H1 (cell line): Measurements from ENCODE around the gene ANKRD13C.

Experiments used
- CHD2 ChIP-seq: IDR thresholded peaks from 2 replicates; pipeline ENCODE4 v1.6.1; 2012; ENCODE audit warnings: low read length, improper control_type of control experiment
- RAD21 ChIP-seq, 2 experiments: IDR thresholded peaks in 1 of 2; conservative IDR thresholded peaks in 1 of 2; 2 replicates each; pipeline ENCODE4 v1.6.1; 2011; ENCODE audit warnings: low read depth in 2 of 2, low read length in 2 of 2, improper control_type of control experiment in 1 of 2, inconsistent platforms in 1 of 2, mild to moderate bottlenecking in 1 of 2, moderate library complexity in 1 of 2
- TF ChIP-seq, protein P1 (sequence below), 3 experiments: IDR thresholded peaks; 1 replicate in 2 of 3; 2 replicates in 1 of 3; pipeline versions ENCODE4 v1.5.1 to v1.6.1; 2011; ENCODE audit warnings: low read length in 3 of 3, mild to moderate bottlenecking in 3 of 3, inconsistent platforms in 2 of 3, low read depth in 1 of 3, moderate library complexity in 1 of 3; ENCODE audit not compliant: insufficient read depth in 1 of 3; ENCODE audit errors: control extremely low read depth in 1 of 3

DNA sequence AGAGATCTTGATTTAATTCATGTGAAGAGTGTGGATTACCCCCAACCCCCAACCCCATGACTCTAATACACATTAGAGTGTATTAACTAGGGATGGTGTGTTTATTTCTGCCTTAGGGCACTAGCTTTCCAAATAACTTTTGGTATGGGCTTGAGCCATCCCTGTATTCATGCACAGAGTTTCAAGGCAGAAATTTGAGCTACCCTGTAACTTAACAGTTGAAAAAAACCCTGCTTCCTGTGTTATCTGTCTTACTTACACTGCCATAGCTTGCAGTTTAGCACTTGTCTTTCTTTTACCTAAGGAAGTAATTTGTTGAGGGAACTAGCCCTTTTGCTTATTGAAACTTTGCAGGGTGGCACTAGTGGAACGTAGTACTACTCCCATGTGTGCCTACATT, 127.1 kb downstream of the ANKRD13C start:
- TF ChIP-seq, protein P1, sequence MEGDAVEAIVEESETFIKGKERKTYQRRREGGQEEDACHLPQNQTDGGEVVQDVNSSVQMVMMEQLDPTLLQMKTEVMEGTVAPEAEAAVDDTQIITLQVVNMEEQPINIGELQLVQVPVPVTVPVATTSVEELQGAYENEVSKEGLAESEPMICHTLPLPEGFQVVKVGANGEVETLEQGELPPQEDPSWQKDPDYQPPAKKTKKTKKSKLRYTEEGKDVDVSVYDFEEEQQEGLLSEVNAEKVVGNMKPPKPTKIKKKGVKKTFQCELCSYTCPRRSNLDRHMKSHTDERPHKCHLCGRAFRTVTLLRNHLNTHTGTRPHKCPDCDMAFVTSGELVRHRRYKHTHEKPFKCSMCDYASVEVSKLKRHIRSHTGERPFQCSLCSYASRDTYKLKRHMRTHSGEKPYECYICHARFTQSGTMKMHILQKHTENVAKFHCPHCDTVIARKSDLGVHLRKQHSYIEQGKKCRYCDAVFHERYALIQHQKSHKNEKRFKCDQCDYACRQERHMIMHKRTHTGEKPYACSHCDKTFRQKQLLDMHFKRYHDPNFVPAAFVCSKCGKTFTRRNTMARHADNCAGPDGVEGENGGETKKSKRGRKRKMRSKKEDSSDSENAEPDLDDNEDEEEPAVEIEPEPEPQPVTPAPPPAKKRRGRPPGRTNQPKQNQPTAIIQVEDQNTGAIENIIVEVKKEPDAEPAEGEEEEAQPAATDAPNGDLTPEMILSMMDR (IDR thresholded peaks at IDR 0.05; ENCODE audit: control extremely low read depth in 1 of 3, insufficient read depth in 1 of 3, low read depth in 1 of 3, low read length in 3 of 3): no peak
- TF ChIP-seq RAD21 (IDR thresholded peaks at IDR 0.05 in 1 of 2, conservative IDR thresholded peaks at IDR 0.05 in 1 of 2; ENCODE audit: low read depth in 2 of 2, low read length in 2 of 2) (no peak), CHD2 (no peak)
